ENCODE results near the gene ABLIM3.

DNA sequence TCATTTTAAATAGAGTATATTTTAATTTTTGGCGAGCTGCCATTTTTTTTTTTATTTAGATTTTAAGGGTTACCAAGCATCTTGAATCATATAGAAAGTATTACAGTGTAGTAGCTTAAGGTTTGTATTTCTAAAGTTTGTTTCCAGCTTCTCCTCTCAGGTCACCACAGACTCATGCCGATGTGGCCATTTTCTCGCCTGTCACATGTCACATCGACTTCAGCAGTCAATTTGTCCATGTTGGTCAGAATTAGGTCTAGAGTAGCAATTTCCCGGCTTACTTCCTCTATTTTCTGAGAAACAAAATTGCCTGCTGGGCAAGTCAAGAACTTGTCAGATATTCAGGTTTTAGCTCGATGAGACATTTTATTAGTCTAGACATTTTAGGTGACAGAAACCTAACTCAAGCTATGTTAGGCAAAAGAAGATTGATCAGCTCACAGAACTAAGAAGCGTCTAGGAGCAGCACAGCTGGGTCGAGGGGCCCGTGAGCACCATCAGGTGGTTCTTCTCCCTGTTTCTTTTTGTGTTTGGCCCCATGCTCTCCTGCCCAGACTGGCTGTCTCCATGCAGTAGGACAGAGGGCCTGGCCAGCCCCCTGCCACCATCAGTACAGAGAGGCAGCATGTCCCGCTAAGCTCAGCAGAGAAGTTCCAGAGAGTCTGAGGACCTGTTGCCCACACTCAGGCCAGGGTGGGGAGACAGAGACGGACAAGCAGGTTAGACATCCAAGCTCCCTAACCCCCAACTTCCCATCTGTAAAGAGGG lies 82.0 kb downstream of the ABLIM3 start:
- no peak for TF ChIP-seq ELF4 (IDR thresholded peaks at IDR 0.05)
- TF ChIP-seq TARDBP (IDR thresholded peaks at IDR 0.05) = no peak
- TF ChIP-seq SUZ12 (IDR thresholded peaks at IDR 0.05) = no peak
